Measurements from ENCODE around the gene COL20A1. TPM values are rescaled to one million over a fixed set of nuclear protein-coding genes. Genes with fewer than 3 reads are reported as not detected.

Gene COL20A1
- polyA plus RNA-seq, 2 of the 4 experiments (the other 2 are of a cell fraction), result 0.21 to 0.93 TPM

DNA sequence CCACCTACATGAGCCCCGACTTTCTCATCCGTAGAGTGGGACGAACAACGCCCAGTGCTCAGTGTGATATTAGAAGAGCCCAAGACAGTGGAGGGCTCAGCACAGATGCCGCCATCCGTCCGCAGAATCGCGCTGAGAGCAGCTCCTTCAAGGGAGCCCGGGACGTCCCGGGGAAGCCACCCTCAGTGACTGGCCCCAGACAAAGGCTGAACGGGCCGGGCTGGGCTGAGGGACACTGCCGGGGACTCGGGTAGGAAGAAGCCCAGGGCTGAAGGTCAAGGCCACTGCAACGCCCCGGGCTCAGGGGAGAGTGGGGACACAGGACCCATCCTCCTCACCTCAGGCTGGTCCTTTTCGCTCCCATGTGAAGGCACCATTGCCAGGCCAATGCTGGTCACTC, 81.0 kb downstream of the COL20A1 start (continued):
- TF ChIP-seq, protein P1, sequence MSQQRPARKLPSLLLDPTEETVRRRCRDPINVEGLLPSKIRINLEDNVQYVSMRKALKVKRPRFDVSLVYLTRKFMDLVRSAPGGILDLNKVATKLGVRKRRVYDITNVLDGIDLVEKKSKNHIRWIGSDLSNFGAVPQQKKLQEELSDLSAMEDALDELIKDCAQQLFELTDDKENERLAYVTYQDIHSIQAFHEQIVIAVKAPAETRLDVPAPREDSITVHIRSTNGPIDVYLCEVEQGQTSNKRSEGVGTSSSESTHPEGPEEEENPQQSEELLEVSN (IDR thresholded peaks at IDR 0.05; ENCODE audit: borderline replicate concordance, low read depth), result no peak

DNA sequence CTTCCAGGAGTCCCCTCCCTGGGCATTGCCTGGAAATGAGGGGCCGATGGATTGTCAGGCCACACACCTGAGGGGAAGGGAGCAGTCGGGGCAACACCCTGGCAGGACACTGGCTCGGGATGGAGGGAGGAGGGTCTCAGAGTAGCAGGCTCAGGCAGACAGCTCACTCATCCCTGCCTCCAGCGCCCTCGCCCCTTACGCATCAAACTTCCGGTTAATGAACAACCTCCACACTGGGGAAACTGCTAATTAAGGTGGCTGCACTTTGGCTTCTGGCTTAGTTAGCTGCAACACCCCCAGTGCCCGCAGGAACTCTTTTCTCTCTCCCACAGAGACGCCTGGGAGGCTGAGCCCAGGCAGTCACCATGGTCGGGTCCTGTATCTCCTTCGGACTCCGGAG, 81.5 kb downstream of the COL20A1 start:
- no peak for TF ChIP-seq HOXA7 (CRISPR knock-in tag; IDR thresholded peaks at IDR 0.05)
- TF ChIP-seq NPAS2 (CRISPR knock-in tag; IDR thresholded peaks at IDR 0.05; ENCODE audit: borderline replicate concordance), result no peak
- TF ChIP-seq RCOR1 (IDR thresholded peaks at IDR 0.05; ENCODE audit: low read depth, low read length), result no peak
- TF ChIP-seq POLR2AphosphoS2 (conservative IDR thresholded peaks at IDR 0.05; ENCODE audit: low read length), result no peak
- TF ChIP-seq CHD4 (IDR thresholded peaks at IDR 0.05; ENCODE audit: borderline replicate concordance), result no peak
- TF ChIP-seq FOXS1 (CRISPR knock-in tag; IDR thresholded peaks at IDR 0.05), result no peak
- TF ChIP-seq, protein P2, sequence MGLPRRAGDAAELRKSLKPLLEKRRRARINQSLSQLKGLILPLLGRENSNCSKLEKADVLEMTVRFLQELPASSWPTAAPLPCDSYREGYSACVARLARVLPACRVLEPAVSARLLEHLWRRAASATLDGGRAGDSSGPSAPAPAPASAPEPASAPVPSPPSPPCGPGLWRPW (IDR thresholded peaks at IDR 0.05), result no peak
- TF ChIP-seq FOSL2 (IDR thresholded peaks at IDR 0.05), result no peak
- TF ChIP-seq FOSL2 (CRISPR knock-in tag; IDR thresholded peaks at IDR 0.05), result no peak
- no peak for TF ChIP-seq CBX8 (IDR thresholded peaks at IDR 0.05)
- TF ChIP-seq, protein P3, sequence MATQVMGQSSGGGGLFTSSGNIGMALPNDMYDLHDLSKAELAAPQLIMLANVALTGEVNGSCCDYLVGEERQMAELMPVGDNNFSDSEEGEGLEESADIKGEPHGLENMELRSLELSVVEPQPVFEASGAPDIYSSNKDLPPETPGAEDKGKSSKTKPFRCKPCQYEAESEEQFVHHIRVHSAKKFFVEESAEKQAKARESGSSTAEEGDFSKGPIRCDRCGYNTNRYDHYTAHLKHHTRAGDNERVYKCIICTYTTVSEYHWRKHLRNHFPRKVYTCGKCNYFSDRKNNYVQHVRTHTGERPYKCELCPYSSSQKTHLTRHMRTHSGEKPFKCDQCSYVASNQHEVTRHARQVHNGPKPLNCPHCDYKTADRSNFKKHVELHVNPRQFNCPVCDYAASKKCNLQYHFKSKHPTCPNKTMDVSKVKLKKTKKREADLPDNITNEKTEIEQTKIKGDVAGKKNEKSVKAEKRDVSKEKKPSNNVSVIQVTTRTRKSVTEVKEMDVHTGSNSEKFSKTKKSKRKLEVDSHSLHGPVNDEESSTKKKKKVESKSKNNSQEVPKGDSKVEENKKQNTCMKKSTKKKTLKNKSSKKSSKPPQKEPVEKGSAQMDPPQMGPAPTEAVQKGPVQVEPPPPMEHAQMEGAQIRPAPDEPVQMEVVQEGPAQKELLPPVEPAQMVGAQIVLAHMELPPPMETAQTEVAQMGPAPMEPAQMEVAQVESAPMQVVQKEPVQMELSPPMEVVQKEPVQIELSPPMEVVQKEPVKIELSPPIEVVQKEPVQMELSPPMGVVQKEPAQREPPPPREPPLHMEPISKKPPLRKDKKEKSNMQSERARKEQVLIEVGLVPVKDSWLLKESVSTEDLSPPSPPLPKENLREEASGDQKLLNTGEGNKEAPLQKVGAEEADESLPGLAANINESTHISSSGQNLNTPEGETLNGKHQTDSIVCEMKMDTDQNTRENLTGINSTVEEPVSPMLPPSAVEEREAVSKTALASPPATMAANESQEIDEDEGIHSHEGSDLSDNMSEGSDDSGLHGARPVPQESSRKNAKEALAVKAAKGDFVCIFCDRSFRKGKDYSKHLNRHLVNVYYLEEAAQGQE (IDR thresholded peaks at IDR 0.05), result no peak
- TF ChIP-seq, protein P1 (IDR thresholded peaks at IDR 0.05; ENCODE audit: borderline replicate concordance, low read depth), result no peak
- TF ChIP-seq KDM5A (IDR thresholded peaks at IDR 0.05), result no peak
- TF ChIP-seq HOXB5 (CRISPR knock-in tag; IDR thresholded peaks at IDR 0.05), result no peak
- TF ChIP-seq CBX2 (IDR thresholded peaks at IDR 0.05; ENCODE audit: borderline replicate concordance, low read depth), result no peak
- no peak for TF ChIP-seq RFX5 (IDR thresholded peaks at IDR 0.05)
- no peak for TF ChIP-seq CHD2 (IDR thresholded peaks at IDR 0.05; ENCODE audit: low read length, partially characterized antibody)
- TF ChIP-seq HDAC2 (IDR thresholded peaks at IDR 0.05), result no peak
- no peak for TF ChIP-seq HOXB13 (CRISPR knock-in tag; IDR thresholded peaks at IDR 0.05; ENCODE audit: low read depth)
- no peak for TF ChIP-seq RAD21 (conservative IDR thresholded peaks at IDR 0.05 in 1 of 2, IDR thresholded peaks at IDR 0.05 in 1 of 2)
- Histone ChIP-seq H3K4me2 (no peak overlapping the region), H3K4me1 (no peaks in the 10 kb centered on the region), H3K27ac (no peak overlapping the region), H3K4me3 (no peak overlapping the region), H3K9me3 (no peaks in the 10 kb centered on the region)
- ATAC-seq (no peak), DNase-seq (ENCODE audit: low read depth in 1 of 2, low spot score in 1 of 2) (no peak), FAIRE-seq (no peak)
- CTCF ChIA-PET, result interaction anchor here (2.1 to 2.2 kb wide), 2 partner anchors 66 to 151 kb away, joined by 7 read pairs; no protein-coding TSS in a partner anchor
- 41% methylated on average over 11 of the region's 12 CpGs for WGBS (ENCODE audit: missing lambda C conversion rate)
- POLR2A ChIA-PET, result no interaction called here

DNA sequence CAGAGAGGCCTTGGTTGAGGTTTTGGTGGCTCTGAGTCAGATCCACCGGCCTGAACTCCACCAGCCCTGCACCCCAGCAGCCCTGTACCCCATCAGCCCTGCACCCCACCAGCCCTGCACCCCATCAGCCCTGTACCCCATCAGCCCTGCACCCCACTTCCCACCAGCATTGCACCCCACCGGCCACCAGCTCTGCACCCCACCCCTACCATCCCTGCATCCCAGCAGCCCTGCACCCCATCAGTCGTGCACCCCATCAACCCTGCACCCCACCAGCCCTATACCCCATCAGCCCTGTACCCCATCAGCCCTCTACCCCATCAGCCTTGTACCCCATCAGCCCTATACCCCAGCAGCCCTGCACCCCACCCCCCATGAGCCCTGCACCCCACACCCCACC, 82.5 kb downstream of the COL20A1 start:
- ATAC-seq (no peak), FAIRE-seq (no peak), DNase-seq (ENCODE audit: low read depth in 1 of 2, low spot score in 1 of 2) (no peak)
- H3K4me2 ChIP-seq, result no peak overlapping the region
- WGBS (ENCODE audit: missing lambda C conversion rate), result 9% methylated on average over 3 of the region's 3 CpGs
- H3K27ac ChIP-seq, result no peak overlapping the region
- H3K9me3 ChIP-seq, result no peaks in the 10 kb centered on the region
- H3K4me1 ChIP-seq, result no peaks in the 10 kb centered on the region
- H3K4me3 ChIP-seq, result no peak overlapping the region
- POLR2A ChIA-PET, result no interaction called here
- CTCF ChIA-PET, result interaction anchor here (1.3 to 9.2 kb wide), 2 partner anchors 14 to 66 kb away, joined by 4 to 139 read pairs; no protein-coding TSS in a partner anchor
- TF ChIP-seq EP300 (IDR thresholded peaks at IDR 0.05), result no peak
- TF ChIP-seq SMC3 (IDR thresholded peaks at IDR 0.05), result no peak
- TF ChIP-seq EHMT2 (IDR thresholded peaks at IDR 0.05; ENCODE audit: low read depth), result no peak
- TF ChIP-seq, protein P4, sequence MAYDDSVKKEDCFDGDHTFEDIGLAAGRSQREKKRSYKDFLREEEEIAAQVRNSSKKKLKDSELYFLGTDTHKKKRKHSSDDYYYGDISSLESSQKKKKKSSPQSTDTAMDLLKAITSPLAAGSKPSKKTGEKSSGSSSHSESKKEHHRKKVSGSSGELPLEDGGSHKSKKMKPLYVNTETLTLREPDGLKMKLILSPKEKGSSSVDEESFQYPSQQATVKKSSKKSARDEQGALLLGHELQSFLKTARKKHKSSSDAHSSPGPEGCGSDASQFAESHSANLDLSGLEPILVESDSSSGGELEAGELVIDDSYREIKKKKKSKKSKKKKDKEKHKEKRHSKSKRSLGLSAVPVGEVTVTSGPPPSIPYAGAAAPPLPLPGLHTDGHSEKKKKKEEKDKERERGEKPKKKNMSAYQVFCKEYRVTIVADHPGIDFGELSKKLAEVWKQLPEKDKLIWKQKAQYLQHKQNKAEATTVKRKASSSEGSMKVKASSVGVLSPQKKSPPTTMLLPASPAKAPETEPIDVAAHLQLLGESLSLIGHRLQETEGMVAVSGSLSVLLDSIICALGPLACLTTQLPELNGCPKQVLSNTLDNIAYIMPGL (CRISPR knock-in tag; IDR thresholded peaks at IDR 0.05; ENCODE audit: borderline replicate concordance), result no peak
- TF ChIP-seq NPAS2 (CRISPR knock-in tag; IDR thresholded peaks at IDR 0.05; ENCODE audit: borderline replicate concordance), result no peak
- TF ChIP-seq HOXA7 (CRISPR knock-in tag; IDR thresholded peaks at IDR 0.05), result no peak
- no peak for TF ChIP-seq MAFK (IDR thresholded peaks at IDR 0.05; ENCODE audit: partially characterized antibody)
- no peak for TF ChIP-seq FOSB (CRISPR knock-in tag; IDR thresholded peaks at IDR 0.05)
- TF ChIP-seq, protein P3 (IDR thresholded peaks at IDR 0.05), result no peak

Measured in A549 (cell line).